ENCODE results near the gene RXFP2.

The RXFP2 gene, protein sequence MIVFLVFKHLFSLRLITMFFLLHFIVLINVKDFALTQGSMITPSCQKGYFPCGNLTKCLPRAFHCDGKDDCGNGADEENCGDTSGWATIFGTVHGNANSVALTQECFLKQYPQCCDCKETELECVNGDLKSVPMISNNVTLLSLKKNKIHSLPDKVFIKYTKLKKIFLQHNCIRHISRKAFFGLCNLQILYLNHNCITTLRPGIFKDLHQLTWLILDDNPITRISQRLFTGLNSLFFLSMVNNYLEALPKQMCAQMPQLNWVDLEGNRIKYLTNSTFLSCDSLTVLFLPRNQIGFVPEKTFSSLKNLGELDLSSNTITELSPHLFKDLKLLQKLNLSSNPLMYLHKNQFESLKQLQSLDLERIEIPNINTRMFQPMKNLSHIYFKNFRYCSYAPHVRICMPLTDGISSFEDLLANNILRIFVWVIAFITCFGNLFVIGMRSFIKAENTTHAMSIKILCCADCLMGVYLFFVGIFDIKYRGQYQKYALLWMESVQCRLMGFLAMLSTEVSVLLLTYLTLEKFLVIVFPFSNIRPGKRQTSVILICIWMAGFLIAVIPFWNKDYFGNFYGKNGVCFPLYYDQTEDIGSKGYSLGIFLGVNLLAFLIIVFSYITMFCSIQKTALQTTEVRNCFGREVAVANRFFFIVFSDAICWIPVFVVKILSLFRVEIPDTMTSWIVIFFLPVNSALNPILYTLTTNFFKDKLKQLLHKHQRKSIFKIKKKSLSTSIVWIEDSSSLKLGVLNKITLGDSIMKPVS

DNA sequence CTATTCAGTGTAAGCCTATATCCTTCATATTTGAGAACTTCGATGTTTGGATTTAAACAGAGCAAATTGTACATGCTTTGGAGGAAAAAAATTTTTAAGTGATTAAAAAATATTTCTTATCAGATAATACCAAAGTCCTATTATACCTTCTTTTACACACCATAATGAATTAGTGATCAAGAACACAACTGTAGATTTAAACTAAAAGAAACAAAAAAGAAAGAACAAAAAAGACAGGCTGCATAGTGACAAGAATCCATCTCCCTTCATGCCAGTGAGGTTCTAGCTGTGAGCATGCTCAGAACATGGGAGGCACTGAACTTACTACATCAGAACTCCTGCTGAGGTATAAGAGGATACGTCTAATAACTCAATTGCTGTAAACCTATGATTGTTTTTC, at the start of gene RXFP2:
Gene RXFP2, plus strand, starts transcription at position 301 of the 400 bp plus-strand sequence. Its CDS starts 87 bp downstream, at position 388.
- no peak for DNase-seq

DNA sequence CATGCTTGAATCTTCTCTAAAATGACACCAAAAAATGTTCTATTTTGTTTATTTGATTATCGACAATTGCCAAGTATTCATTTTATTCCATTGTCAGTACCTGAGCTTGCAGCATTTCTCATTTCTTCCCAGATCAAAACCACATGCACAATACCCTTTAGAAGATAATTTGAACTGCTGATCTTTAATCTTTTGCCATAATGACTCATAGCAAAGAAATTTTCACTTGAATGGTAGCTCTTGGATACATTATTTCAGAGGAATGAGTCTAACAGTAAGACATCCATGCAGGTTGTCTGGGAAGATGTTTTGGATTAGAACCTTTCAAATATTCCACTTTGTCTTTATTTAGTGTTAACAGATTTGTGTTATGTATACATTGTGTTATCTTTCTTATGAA, 42.0 kb upstream of the RXFP2 start:
- DNase-seq: peak; percentile 46

DNA sequence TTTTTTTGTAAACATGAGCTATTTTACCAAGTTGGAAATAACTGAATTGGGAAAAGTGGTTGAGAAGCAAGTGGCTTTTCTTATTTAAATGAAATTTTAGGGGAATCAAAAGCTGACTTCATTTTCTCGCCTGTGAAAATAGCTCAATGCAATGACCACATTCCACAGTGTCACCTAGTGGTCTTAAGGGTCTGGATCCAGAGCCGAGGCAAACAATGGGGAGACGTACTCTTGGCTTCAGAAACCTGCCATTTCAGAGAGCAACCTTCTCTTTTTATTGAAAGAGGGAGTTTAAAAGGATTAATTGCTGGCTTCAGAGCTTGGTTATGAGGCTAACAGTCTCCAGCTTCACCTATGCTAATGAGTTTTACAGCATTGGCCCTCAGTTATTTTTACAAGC, 39.7 kb upstream of the RXFP2 start:
- DNase-seq: no peak

DNA sequence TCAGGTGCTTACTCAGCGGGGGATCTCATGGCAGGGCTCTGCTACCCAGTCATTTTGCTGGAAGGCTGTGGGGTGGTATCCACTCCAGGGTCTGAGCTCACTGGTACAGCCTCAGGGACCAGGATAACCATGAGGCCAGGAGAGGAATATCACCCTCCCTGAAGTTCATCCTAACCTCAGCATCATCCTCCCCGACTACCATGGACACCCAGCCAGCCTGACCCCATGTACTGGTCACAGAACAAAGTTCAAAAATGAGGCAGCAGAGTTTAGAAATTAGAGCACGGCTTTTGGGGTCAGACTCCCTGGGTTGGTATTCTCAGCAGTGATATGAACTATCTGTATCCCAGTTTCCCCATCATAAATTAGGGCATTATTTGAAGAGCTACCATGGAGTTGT, 35.5 kb upstream of the RXFP2 start:
- DNase-seq: no peak

DNA sequence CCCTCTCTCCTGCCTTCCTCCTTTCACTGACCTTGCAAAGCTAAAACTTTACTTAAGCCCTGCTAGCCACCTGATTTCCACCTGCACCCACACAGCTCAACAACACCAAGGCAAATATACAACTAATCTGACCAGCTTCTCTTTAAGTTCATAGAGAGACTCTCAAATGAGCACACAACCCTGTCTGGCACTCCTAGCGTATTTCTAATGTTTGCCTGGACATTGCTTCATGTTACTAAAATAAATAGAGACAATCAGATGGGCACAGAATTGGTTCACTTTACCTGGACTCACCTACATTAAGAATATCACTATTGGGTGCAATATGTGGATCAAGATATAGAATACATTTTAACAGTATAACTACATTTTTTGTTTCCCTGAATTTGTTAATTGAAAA, 33.2 kb upstream of the RXFP2 start:
- DNase-seq: no peak

DNA sequence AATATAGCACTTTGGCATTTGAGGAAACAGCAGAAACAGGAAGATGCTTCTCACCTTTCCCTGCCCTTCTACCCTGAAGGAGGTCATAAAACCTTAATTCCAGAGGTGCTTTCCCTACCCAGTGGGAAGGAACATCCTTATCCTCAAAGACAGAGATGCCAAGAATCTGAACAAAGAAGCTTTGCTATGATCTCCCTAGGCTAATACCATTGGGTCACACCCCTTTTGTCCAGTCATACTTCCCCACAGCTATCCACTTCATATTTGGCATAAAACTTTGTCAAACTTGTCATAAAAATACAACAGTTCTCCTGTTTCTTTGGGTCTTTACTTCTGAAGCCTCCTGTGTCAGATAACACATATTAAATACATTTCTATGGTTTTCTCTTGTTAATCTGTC, 21.7 kb upstream of the RXFP2 start:
- no peak for DNase-seq

DNA sequence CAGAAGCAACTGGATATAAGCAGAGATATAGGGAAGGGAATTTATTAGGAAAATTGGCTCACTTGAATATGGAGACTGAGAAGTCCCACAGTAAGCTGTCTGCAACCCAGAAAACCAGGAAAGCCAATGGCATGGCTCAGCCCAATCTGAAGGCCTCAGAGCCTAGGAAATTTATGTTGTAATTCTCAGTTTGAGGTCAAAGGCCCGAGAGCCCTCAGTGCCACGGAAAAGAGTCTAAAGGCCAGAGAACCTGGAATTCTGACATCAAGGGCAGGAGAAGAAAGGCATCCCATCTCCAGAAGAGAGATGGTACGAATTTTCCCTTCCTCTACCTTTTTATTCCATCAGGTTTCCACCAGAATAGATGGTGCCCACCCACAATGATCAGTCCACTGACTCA, 20.1 kb upstream of the RXFP2 start:
- no peak for DNase-seq

DNA sequence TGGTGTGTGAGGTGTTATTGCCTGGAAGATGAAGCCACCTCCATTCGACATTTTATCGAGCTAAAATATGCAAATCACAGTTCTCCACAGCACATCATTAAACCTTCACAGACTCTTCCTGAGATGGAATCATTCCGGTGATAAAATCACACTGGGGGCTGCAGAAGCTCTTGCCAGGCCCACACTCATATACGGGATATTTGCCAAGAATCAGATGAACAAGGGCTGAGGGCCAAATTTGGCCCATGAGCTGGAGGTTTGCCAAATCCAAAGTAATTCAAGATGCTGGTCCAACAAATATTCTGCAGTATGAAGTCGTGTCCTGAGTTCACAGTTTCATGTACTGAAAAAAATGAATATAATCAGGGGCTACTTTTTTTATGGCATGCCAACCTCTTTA, 16.7 kb upstream of the RXFP2 start:
- no peak for DNase-seq

DNA sequence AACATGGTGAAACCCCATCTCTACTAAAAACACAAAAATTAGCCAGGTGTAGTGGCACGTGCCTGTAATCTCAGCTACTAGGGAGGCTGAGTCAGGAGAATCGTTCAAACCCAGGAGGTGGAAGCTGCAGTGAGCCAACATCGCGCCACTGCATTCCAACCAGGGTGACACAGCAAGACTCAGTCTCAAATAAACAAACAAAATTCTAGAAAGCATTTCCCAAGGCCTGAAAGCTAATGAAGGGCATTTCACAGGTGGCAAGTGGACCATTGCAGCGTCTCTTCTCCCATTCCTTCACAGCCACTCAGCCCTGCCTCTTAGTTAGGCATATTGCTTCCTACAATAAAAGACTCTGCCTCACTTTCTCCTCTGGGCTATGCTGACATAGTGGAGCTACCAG, 13.5 kb upstream of the RXFP2 start:
- DNase-seq: no peak

DNA sequence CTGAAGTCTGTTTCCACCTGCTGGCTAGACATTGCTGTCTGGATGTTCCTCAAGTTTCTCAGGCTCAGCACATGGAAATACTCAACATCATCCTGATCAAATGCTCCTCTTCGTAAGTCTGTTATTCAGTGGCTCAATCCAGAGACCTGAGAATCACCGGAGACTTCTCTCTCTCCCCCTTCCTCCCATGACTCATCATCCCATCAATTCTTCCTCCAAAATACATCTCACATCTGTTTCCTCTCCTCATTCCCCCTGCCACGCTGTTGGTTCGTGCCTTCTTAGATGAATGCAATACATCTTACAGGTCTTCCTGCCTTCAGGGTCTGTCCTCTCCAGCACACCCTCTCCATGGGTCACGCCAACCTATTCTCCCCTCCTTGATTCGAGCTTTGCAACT, 7.4 kb upstream of the RXFP2 start:
- DNase-seq: no peak

DNA sequence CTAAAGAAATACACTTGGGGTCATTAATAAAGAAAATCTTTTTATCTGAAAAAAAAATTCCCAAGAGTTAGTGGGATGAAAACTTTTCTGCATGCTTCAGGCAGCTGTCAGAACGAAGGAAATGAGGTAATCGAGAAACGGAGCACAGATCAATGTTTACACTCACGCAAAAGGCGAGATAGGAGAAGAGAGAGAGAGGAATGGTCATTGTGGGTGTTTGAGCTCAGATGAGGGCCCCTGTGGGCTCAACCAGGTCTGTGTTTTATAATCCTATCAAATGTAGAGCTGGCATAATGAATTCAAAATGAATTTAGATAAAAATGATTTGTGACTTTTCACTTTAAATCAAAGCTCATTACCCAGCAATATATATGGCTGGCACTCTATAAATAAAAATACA, 6.3 kb upstream of the RXFP2 start:
- DNase-seq: peak; percentile 25

DNA sequence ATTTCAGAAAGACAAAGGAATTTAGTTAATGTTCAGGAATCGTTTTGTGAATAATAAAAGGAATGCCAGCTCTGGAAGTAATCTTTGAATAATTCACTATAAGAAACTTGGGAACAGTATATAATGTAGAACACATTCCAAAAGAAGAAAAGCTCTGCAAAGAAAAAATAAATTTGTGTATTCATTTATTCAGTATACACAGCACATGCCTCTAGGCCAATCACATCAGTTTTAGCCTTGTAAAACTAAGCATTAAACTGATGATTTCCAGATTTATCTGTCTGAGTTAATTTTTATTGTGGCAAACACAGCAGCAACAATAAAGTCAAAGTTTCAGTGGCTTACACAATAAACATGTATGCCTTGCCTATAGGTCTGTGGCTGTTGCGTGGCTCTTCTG, 5.7 kb upstream of the RXFP2 start:
- no peak for DNase-seq

DNA sequence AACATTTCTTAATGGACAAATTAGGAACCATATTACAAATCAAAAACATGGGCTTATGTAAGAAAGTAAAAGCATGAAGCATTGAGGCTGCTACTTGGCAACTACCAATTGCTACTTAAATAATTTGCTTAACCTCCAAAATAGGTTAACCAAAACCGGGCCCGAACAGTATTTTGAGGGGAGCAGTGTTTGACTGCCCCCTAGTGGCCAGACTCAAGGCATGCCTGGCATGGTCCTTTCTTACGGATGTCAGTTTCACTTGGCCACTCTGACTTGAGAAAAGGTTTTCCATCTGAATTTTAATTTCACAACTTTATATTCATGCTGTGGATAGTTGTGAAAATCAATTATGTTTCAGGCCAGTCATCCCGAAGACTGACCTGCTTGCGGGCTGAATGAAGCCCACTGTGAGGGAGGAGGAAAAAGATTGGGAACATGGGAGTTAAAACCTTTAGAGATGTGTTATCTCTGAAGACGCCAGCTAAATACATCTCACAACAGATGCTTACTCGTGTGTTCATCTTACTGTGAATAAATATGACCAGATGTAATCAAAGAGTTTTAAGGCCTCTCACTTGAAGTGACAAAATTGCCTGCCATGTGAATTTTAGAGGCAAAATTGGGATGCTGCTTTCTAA, 2.9 kb downstream of the RXFP2 start:
- no peak for DNase-seq

DNA sequence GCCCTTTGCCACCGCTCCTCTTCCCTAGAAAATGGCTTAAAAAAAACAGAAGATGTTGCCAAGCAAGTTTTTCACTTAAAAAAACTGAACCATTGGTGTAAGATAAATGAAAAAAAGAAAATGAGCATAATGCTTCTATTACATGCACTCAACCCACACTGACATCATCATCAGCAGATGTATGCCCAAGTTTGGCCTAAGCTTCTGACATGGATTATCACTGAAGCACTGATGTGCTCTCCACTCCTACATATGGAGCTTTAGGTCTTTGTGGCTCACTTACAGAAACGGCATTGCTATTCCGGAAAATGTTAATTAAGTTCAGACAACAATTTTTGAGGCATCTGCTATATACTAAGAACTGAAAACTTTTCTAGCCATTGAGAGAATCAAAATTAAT, 8.0 kb downstream of the RXFP2 start:
- DNase-seq: no peak

DNA sequence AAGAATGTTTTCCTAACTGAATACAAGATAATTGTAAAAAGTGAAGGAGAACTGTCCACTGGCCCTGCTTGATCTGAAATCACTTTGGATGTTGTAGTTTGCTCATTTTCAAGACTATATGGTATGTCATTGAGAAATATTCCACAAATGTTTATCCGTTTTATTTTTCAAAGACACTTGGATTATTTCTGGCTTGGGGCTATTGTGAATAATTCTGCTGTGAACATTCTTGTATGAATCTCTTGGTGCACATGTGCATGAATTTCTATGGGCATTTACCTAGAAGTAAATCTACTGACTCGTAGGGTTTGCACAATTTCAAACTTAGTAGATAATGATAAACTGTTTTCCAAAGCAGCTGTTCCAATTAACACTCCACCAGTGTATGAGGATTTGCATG, 8.6 kb downstream of the RXFP2 start:
- DNase-seq: peak; percentile 3

DNA sequence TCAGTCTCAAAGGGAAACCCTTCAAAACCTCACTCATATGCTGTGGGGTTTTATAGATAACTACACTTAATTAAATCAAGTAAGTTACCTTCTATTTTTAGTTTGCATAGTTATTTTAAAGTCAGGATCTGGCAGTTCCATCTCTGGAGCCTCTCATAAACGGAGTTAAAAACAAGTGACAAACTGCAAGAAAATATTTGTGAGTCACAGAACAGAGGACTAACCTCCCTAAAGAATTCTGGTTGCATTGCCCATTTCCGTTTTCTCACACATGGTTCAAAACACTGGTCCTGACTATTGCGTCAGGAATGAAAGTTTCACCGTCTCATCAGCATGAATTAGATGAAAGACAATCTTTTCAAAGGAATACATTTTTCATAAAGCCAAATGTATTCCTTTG, 10.6 kb downstream of the RXFP2 start:
- DNase-seq: peak; percentile 44

DNA sequence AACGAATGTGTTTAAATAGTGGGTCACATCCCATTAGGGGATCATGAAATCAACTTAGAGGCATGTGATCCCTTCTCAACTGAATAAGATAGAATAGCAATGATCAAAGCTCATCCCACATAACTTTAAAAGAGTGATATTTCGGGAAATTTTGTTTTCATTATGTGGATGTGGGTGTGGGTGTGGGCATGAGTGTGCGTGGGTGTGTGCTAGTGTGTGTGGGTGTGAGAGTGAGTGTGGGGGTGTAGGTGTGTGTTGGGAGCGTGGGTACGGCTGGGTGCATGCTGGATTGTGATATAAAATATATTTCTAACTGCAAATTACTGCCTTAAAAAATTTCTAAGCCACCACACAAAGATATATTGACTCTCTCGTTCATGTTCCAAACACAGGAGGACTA, 15.9 kb downstream of the RXFP2 start:
- no peak for DNase-seq

DNA sequence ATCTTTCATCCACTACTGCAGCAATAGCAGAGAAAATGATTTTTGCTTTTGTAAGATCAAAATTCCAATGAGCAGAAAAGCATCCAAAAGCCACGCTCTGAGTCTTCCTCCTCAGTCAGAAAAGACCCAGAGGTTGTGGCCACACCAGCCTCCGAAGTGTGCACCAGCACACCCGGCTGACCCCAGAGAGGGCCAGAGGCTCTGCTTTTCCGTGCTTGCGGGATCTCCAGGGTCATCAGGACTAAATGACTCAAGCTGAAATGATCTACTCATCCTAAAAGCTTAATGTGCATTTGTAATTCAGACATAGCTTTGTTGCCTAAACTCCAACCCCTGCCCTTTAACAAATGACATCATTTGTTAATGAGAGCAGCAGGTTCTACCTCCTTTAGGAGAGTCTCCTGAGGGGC, 16.5 kb downstream of the RXFP2 start:
- peak; percentile 34 for DNase-seq

DNA sequence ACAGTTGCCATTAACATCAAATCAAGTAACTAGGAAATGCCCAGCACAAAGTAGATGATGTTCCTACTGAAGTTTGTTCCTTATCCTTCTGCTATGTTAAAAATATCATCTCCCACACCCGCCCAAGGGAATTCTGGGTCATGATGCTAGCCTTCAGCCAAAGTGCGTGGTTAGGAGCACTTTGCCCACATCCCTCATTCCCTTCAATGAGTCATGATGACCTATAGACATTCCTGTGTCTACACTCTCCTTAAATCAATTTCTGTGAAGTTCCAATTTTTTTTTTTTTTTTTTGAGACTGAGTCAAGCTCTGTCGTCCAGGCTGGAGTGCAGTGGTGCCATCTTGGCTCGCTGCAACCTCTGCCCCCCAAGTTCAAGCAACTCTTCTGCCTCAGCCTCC, 17.0 kb downstream of the RXFP2 start:
- peak; percentile 63 for DNase-seq

DNA sequence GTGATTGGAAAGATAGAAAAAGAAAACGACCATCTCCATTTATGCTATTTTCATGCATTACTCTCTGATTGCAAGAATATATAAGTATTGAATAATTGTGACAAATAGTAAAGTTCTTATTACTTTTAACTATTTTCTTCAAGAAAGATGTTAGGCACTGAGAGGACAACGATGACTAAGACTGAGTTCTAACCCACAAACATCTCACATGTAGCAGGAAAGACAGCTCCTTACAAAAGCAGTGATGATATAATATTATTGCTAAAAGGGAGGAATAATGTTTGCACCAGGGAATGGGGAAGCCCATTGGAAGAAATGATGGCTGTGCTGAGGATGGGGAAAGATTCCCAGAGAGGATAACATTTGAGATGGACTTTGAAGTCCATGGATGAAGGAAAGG, 22.6 kb downstream of the RXFP2 start:
- no peak for DNase-seq

DNA sequence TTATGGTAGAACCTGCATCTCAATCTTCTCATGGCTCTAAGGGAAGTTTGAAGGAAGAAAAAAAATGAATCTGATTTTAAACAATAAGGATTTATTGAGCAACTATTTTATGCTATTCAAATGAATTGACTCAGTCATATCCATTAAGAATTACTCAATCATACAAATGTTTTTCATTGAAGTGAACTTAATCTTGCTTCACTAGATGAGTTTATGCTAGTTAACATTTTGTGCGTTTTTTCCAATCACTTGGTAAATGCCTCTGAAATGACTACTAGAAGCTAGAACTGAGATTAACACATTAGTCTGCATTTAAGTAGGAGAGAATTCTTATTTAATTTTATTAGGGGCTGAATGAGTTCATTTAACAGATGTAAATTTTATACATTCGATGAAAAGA, 25.2 kb downstream of the RXFP2 start:
- no peak for DNase-seq

DNA sequence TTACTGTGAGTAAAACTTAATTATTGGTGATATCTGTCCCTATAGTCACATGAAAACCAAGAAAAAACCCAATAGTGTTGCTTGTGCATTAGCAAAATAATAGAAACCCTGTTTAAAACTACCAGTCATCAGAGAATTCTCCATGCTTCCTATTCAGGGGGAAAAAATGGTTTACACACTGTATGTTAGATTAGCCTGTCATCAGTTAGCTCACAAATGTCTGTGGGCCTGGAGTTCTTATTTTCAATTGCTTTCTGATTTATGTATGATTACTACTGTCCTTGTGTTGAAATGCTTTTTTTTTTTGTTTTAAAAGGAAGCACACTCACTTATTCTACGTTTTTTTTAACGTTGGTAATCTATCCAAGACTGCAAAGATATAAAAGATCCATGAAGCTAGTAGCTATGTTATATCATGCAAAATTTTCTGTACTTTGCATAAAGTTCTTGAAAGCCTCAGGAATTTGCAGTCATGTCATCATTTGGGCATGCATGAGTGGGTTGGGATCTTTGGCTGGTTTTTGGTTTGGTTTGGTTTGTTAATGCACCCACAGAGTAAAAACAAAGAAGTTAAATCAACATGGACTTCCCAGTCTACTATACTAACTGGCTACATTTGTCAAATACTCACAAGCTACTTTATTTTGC, 25.9 kb downstream of the RXFP2 start:
- no peak for DNase-seq

DNA sequence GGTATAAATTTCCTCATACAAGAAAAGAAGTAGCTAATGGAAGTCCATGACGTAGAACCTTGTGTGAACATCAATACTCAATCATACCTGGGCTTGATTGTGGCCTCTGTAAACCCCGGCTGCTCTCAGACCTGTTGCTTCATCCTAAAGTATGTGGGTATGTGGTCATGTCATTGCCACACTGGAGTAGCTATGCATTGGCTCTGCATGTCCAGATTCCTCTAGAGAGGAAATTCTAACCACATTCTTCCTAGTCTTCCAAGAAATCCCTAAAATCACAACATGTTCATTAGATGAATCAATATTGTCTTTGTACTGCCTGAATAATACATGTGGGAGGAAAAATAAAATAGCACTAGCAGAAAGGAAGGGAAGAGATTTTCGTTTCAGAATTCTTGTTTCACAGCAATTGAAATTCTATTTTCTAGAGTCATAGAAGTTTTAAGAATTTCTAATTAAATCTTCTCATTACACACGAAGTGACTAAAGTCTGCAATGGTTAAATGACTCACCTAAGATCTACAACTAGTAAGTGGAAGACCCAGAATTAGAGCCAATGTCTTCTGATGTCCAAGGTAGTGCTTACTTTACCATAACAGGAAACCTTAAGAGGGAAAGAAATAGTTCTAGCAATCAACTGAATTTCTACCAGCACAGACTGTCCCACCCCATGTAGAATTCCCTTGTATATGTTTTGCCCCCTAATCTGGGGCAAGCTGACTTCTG, 28.0 kb downstream of the RXFP2 start:
- peak; percentile 65 for DNase-seq
